OCI-LY7 (cell line): ENCODE measurements around the gene DDX25. TPM values are rescaled to one million over a fixed set of nuclear protein-coding genes. Genes with fewer than 3 reads are reported as not detected.

Experiments used
- BruUV-seq: library from RNA; stranded (reverse); fragments of 400-500 nt; replicated peaks from 2 replicates; lab custom pipeline; 2021; lab: Mats Ljungman, UMichigan
- CTCF ChIA-PET: fragments of 300-600 bp; sonication (Branson Sonifier 250); formaldehyde crosslinking; loops from one replicate; lab custom pipeline; 2022; ENCODE audit warnings: antibody characterized with exemption; ENCODE audit not compliant: unreplicated experiment; lab: Charles Lee
- POLR2A ChIA-PET: fragments of 300-600 bp; sonication (Branson Sonifier 250); formaldehyde crosslinking; loops from one replicate; lab custom pipeline; 2022; ENCODE audit warnings: antibody characterized with exemption; lab: Charles Lee
- DNase-seq: peaks from one replicate; pipeline ENCODE4 v3.0.0-alpha.2; 2015; ENCODE audit warnings: low spot score
- H2AFZ ChIP-seq: fragments of 200-600 bp; sonication (generic), shearing (Covaris generic); 2 replicates; pipeline ENCODE4 v1.6.1; 2014; ENCODE audit warnings: mild to moderate bottlenecking, antibody characterized with exemption, low read length, moderate library complexity
- H3K27ac ChIP-seq: fragments of 200-600 bp; sonication (generic); 2 replicates; pipeline ENCODE4 v1.5.1; 2014; ENCODE audit warnings: mixed run types, low read depth, mild to moderate bottlenecking, moderate library complexity, low read length, inconsistent platforms; ENCODE audit not compliant: poor library complexity, severe bottlenecking
- H3K36me3 ChIP-seq: fragments of 200-600 bp; sonication (generic); 2 replicates; pipeline ENCODE4 v1.6.1; 2014; ENCODE audit warnings: mild to moderate bottlenecking, antibody characterized with exemption, low read length, moderate library complexity, mixed read lengths; ENCODE audit not compliant: insufficient read depth
- H3K4me1 ChIP-seq: fragments of 200-600 bp; sonication (generic); 2 replicates; pipeline ENCODE4 v1.5.1; 2014; ENCODE audit warnings: mild to moderate bottlenecking, low read length; ENCODE audit not compliant: insufficient read depth, poor library complexity, severe bottlenecking
- H3K4me2 ChIP-seq: fragments of 200-600 bp; sonication (generic); 2 replicates; pipeline ENCODE4 v1.6.1; 2014; ENCODE audit warnings: mild to moderate bottlenecking, low read length
- H3K4me3 ChIP-seq: fragments of 200-600 bp; sonication (generic); 2 replicates; pipeline ENCODE4 v1.5.1; 2014; ENCODE audit warnings: mild to moderate bottlenecking, low read depth, low read length; ENCODE audit not compliant: poor library complexity, severe bottlenecking
- H3K79me2 ChIP-seq: fragments of 200-600 bp; sonication (generic); 2 replicates; pipeline ENCODE4 v1.6.1; 2016; ENCODE audit warnings: low read depth, mild to moderate bottlenecking, low read length, moderate library complexity, mixed read lengths; ENCODE audit not compliant: insufficient read depth
- H3K9me2 ChIP-seq: fragments of 200-600 bp; sonication (generic); 2 replicates; pipeline ENCODE4 v1.6.1; 2016; ENCODE audit warnings: mild to moderate bottlenecking, low read length, mixed read lengths; ENCODE audit not compliant: insufficient read depth
- H3K9me3 ChIP-seq: fragments of 200-600 bp; sonication (generic); 2 replicates; pipeline ENCODE4 v1.6.1; 2014; ENCODE audit warnings: mild to moderate bottlenecking, mixed run types, low read length, mixed read lengths
- H4K20me1 ChIP-seq: fragments of 200-600 bp; sonication (generic); 2 replicates; pipeline ENCODE4 v1.6.1; 2014; ENCODE audit warnings: mild to moderate bottlenecking, antibody characterized with exemption, low read length, moderate library complexity, mixed read lengths; ENCODE audit not compliant: insufficient read depth
- EZH2phosphoT487 ChIP-seq: fragments of 200-600 bp; sonication (generic); IDR thresholded peaks from 2 replicates; pipeline ENCODE4 v1.6.1; 2018; ENCODE audit warnings: low read depth, borderline replicate concordance, mild to moderate bottlenecking, mixed run types, antibody characterized with exemption, low read length, moderate library complexity, mixed read lengths
- intact Hi-C: fragments of 100-400 bp; cut with micrococcal nuclease; formaldehyde crosslinking; loops from one replicate; pipeline ENCODE4 v1.10.0; 2022; ENCODE audit not compliant: unreplicated experiment
- total RNA-seq, 2 experiments: library from RNA; depleted of rRNA in 1 of 2; stranded (reverse); fragments of >200 nt in 1 of 2; shearing (Covaris generic) in 1 of 2; gene quantifications; 2 replicates each; pipeline ENCODE4 v1.2.3, GENCODE V29; 2014 to 2022
- TF ChIP-seq, protein P1 (sequence below): fragments of 200-600 bp; sonication (generic); conservative IDR thresholded peaks from 2 replicates; pipeline ENCODE4 v1.5.1; 2014; ENCODE audit warnings: mild to moderate bottlenecking, antibody characterized with exemption, low read length, moderate library complexity, mixed read lengths

DDX25 gene
- total RNA-seq, 2 experiments from 2014 or later = 0.13 TPM; not detected in 1

DNA sequence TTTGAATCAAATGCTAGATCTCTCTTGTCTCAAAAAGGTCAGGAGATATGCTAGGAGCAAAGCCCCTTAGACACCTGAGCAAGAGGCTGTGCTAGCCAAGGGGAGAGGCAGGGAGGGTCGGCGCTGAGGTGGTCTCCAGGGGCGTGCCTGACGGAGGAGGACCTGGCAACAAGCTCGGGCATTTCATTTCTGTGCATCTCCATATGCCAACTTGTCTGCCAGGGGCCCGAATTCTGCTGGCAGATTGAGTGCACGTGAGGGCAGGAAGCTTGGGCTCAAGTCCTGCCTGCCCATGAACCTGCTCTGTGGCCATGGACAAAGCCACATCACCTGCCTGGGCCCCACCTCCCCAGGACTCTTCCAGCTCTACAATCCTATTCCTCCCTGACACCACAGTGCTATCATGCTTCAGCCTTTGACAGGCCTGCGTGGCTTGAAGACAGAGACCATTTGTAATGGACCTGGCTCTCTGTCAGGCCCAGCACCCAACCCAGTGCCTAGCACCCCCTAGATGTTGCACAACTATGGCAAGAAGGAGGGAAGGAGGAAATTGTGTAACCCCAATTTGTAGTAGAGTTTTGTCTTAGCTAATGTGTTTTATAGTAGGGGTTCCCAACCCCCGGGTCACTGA is 25.3 kb downstream of the DDX25 start:
- Histone ChIP-seq H3K4me1 (no peaks in the 10 kb centered on the region), H3K4me3 (no peak overlapping the region), H3K4me2 (no peak overlapping the region), H3K79me2 (no peaks in the 10 kb centered on the region), H4K20me1 (no peaks in the 10 kb centered on the region), H3K36me3 (no peaks in the 10 kb centered on the region), H3K9me3 (no peaks in the 10 kb centered on the region), H2AFZ (no peak overlapping the region), H3K9me2 (no peaks in the 10 kb centered on the region), H3K27ac (no peak overlapping the region)
- no peak for DNase-seq
- intact Hi-C loops = no loop called here
- ChIA-PET POLR2A (no interaction called here), CTCF (no interaction called here)
- no peak for TF ChIP-seq EZH2phosphoT487
- TF ChIP-seq, protein P1, sequence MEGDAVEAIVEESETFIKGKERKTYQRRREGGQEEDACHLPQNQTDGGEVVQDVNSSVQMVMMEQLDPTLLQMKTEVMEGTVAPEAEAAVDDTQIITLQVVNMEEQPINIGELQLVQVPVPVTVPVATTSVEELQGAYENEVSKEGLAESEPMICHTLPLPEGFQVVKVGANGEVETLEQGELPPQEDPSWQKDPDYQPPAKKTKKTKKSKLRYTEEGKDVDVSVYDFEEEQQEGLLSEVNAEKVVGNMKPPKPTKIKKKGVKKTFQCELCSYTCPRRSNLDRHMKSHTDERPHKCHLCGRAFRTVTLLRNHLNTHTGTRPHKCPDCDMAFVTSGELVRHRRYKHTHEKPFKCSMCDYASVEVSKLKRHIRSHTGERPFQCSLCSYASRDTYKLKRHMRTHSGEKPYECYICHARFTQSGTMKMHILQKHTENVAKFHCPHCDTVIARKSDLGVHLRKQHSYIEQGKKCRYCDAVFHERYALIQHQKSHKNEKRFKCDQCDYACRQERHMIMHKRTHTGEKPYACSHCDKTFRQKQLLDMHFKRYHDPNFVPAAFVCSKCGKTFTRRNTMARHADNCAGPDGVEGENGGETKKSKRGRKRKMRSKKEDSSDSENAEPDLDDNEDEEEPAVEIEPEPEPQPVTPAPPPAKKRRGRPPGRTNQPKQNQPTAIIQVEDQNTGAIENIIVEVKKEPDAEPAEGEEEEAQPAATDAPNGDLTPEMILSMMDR = no peak
- BruUV-seq = no TSS peak

DNA sequence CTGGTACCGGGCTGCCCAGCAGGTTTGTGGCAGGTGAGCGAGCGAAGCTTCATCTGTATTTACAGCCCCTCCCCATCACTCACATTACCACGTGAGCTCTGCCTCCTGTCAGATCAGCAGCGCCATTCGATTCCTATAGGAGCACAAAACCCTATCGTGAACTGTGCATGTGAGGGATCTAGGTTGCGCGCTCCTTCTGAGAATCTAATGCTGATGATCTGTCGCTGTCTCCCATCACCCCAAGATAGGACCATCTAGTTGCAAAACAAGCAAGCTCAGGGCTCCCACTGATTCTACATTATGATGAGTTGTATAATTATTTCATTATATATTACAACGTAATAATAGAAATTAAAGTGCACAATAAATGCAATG is 25.8 kb downstream of the DDX25 start:
- no peaks in the 10 kb centered on the region for H3K79me2 ChIP-seq
- no peaks in the 10 kb centered on the region for H3K36me3 ChIP-seq
- H3K4me2 ChIP-seq = no peak overlapping the region
- no peaks in the 10 kb centered on the region for H3K9me2 ChIP-seq
- BruUV-seq = no TSS peak
- ChIA-PET POLR2A (no interaction called here), CTCF (no interaction called here)
- no peak for TF ChIP-seq EZH2phosphoT487
- TF ChIP-seq, protein P1 = no peak
- no peak overlapping the region for H2AFZ ChIP-seq
- H3K4me1 ChIP-seq = no peaks in the 10 kb centered on the region
- intact Hi-C loops = no loop called here
- no peak overlapping the region for H3K4me3 ChIP-seq
- H3K9me3 ChIP-seq = no peaks in the 10 kb centered on the region
- DNase-seq = no peak
- no peak overlapping the region for H3K27ac ChIP-seq
- H4K20me1 ChIP-seq = no peaks in the 10 kb centered on the region

DNA sequence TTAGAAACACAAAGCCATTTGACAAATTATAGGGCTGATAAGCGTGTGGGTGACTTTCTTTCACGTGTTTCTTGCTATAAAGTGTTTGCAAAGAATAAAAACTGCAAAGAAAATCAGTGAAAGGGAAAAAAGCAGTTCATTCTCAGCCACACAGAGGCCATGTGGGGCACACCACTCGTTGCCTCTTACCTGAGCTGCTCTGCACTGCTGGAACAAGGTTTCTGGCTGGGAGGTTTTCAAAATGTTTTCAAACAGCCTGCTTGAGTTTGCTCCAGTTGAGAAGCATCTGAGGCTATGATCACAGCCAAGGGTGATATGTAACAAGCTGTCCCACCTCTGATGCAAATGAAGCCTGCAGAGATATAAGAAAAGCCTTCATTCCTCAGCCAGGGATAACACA is 26.8 kb downstream of the DDX25 start:
- H2AFZ ChIP-seq = no peak overlapping the region
- DNase-seq = no peak
- H3K79me2 ChIP-seq = no peaks in the 10 kb centered on the region
- no peak for TF ChIP-seq EZH2phosphoT487
- TF ChIP-seq, protein P1 = no peak
- no peaks in the 10 kb centered on the region for H3K9me3 ChIP-seq
- ChIA-PET POLR2A (no interaction called here), CTCF (no interaction called here)
- no TSS peak for BruUV-seq
- no peak overlapping the region for H3K4me3 ChIP-seq
- no peaks in the 10 kb centered on the region for H3K9me2 ChIP-seq
- intact Hi-C loops = no loop called here
- H3K27ac ChIP-seq = no peak overlapping the region
- H4K20me1 ChIP-seq = no peaks in the 10 kb centered on the region
- H3K36me3 ChIP-seq = no peaks in the 10 kb centered on the region
- H3K4me1 ChIP-seq = no peaks in the 10 kb centered on the region
- H3K4me2 ChIP-seq = no peak overlapping the region
